HUES64 (cell line): ENCODE results near the gene DYNLRB1.

ENCODE experiments used
- H3K27ac ChIP-seq: 2 replicates; pipeline ENCODE4 v1.7.0; 2013; ENCODE audit warnings: low read depth, low read length, inconsistent platforms
- H3K27me3 ChIP-seq: 2 replicates; pipeline ENCODE4 v1.6.1; 2013; ENCODE audit warnings: mild to moderate bottlenecking, low read length; ENCODE audit not compliant: insufficient read depth
- H3K36me3 ChIP-seq: 2 replicates; pipeline ENCODE4 v1.6.1; 2013; ENCODE audit warnings: mild to moderate bottlenecking, low read length; ENCODE audit not compliant: insufficient read depth
- H3K4me1 ChIP-seq: 2 replicates; pipeline ENCODE4 v1.6.1; 2013; ENCODE audit warnings: mild to moderate bottlenecking, low read length, moderate library complexity; ENCODE audit not compliant: insufficient read depth
- H3K4me3 ChIP-seq: 2 replicates; pipeline ENCODE4 v1.5.1; 2013; ENCODE audit warnings: mild to moderate bottlenecking, low read length, moderate library complexity
- H3K9ac ChIP-seq: 2 replicates; pipeline ENCODE4 v1.6.1; 2013; ENCODE audit warnings: mild to moderate bottlenecking, low read depth, low read length
- H3K9me3 ChIP-seq: 2 replicates; pipeline ENCODE4 v1.6.1; 2013; ENCODE audit warnings: low read depth, low read length; ENCODE audit not compliant: insufficient read depth
- WGBS: fragments of 150-250, 120-280 bp; methylation state at CpG from one replicate; pipeline ENCODE4 v1.1.7; 2013; ENCODE audit warnings: missing lambda C conversion rate; 5-methylcytosine and 5-hydroxymethylcytosine counted together

Gene DYNLRB1

DNA sequence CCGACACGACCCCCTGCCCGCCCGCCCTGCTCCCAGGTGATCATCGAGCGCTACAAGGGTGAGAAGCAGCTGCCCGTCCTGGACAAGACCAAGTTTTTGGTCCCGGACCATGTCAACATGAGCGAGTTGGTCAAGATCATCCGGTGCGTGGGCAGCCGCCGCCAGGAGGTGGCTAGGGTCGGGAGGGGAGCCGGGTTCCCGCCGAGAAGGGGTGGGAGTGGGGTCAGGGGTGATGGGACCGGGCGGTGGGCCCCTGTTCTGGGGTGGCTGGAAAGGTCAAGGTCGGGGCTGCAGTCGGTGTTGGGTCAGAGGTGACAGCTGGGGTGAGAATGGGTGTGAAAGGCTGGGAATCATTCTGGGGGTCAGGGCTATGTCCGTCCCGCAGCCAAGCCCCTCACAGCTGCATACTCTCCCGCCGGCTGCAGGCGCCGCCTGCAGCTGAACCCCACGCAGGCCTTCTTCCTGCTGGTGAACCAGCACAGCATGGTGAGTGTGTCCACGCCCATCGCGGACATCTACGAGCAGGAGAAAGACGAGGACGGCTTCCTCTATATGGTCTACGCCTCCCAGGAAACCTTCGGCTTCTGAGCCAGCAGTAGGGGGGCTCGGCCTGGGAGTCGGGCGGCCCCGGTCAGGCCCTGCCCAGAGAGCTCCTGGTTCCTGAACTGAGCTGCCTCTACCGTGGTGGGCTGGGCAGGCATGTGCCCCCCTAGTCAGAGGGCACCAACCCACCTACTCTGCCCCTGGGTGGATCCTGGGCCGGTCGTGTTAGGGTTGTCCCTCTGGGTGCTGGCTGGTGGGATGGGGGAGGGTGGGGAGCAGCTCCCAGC lies 43.3 kb downstream of the DYNLRB1 start:
- Histone ChIP-seq H3K4me1 (no peaks in the 10 kb centered on the region), H3K27me3 (no peaks in the 10 kb centered on the region; the same call in 1 of the 2 replicates), H3K36me3 (no peaks in the 10 kb centered on the region), H3K9ac (no peak overlapping the region), H3K9me3 (no peaks in the 10 kb centered on the region), H3K4me3 (peak overlapping the region; percentile 63), H3K27ac (no peak overlapping the region)
- WGBS: 55% methylated on average over 42 of the region's 43 CpGs

DNA sequence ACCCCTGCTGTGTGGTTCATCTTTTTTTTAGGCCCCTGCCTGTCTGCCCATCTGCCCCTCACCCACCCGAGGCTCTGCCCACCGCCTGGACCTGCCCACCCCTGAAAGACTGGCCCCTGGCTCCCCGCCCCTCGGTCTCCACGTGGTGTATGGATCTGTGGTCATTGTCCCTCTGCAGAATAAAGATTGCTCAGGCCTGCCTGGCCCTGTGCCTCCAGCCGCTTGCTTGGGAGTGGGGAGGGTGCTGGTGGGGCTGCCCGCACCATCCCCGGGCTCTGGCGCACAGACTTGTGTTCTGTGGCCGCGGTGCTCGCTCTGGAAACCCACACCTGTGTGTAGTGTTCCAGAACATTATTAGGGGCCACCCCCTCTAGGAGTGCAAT lies 43.9 kb downstream of the DYNLRB1 start:
- H3K36me3 ChIP-seq: no peaks in the 10 kb centered on the region
- no peaks in the 10 kb centered on the region for H3K9me3 ChIP-seq
- H3K4me1 ChIP-seq: no peaks in the 10 kb centered on the region
- no peak overlapping the region for H3K4me3 ChIP-seq
- H3K27ac ChIP-seq: no peak overlapping the region
- WGBS: 89% methylated on average over 12 of the region's 12 CpGs
- H3K9ac ChIP-seq: no peak overlapping the region
- no peaks in the 10 kb centered on the region; the same call in 1 of the 2 replicates for H3K27me3 ChIP-seq

DNA sequence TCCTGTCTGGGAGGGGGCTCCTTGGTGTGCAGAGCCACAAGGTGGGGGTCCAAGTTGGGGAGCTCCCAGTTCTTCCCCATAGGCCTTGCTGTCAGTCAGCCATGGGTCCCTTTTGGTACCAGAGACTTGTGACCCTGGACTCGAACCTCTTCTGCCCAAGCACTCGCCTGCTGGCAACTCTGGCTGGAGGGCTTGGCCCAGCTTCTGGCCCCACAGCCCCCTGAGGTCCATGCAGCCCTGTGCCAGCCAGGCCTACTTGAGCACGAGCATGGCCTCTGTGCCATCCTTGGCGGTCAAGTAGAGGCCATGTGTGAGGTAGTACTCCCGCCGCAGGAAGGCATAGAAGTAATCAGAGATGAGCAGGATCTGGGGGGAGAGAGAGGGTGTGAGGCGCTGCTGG lies 44.4 kb downstream of the DYNLRB1 start:
- Histone ChIP-seq H3K9ac (no peak overlapping the region), H3K9me3 (no peaks in the 10 kb centered on the region), H3K4me1 (no peaks in the 10 kb centered on the region), H3K27ac (no peak overlapping the region), H3K36me3 (no peaks in the 10 kb centered on the region), H3K27me3 (no peaks in the 10 kb centered on the region; the same call in 1 of the 2 replicates), H3K4me3 (no peak overlapping the region)
- 92% methylated on average over 7 of the region's 7 CpGs for WGBS

DNA sequence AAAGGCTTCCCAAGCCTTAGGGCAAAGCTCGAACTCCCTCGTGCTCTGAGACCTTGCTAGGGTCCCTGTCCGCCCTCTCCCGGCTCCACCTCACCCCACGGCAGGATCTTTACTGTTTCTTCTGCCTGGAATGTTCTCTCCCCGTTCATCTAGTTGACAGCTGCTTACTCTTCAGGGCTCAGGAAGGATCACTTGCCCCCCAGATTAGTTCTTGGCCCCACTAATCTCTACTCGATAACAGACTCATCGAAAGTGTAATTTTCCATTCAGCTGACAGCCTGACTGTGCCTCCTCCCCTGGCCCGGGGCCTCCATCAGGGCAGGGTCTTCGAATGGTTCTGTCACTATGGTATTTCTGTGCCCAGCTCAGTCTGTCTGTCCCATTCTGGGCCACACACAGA lies 45.4 kb downstream of the DYNLRB1 start:
- no peaks in the 10 kb centered on the region for H3K4me1 ChIP-seq
- H3K36me3 ChIP-seq: no peaks in the 10 kb centered on the region
- H3K27me3 ChIP-seq: no peaks in the 10 kb centered on the region; the same call in 1 of the 2 replicates
- H3K27ac ChIP-seq: no peak overlapping the region
- H3K9me3 ChIP-seq: no peaks in the 10 kb centered on the region
- no peak overlapping the region for H3K4me3 ChIP-seq
- WGBS: 95% methylated on average over 10 of the region's 10 CpGs
- H3K9ac ChIP-seq: no peak overlapping the region

DNA sequence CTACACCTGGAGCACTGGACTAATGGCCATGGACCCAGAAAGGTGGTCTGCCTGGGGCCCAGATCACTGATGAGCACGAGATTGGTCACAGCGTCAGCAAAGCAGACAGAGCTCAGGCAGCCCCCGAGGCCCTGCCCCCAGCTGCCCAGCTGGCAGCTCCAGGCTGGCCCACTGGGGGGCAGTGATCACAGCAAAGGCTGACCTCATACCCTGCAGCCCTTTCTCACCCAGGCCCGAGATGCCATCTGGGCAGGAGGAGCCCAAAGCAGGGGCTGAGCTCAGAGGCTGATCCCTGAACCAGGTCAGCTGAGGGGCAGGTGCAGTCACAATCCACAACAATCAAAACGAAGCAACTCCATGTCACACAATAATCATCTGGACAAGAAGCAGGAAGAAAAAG lies 46.4 kb downstream of the DYNLRB1 start:
- no peak overlapping the region for H3K27ac ChIP-seq
- H3K9ac ChIP-seq: no peak overlapping the region
- no peaks in the 10 kb centered on the region for H3K4me1 ChIP-seq
- no peaks in the 10 kb centered on the region for H3K36me3 ChIP-seq
- H3K4me3 ChIP-seq: no peak overlapping the region
- 70% methylated on average over 4 of the region's 5 CpGs for WGBS
- H3K9me3 ChIP-seq: no peaks in the 10 kb centered on the region
- H3K27me3 ChIP-seq: no peaks in the 10 kb centered on the region; the same call in 1 of the 2 replicates

DNA sequence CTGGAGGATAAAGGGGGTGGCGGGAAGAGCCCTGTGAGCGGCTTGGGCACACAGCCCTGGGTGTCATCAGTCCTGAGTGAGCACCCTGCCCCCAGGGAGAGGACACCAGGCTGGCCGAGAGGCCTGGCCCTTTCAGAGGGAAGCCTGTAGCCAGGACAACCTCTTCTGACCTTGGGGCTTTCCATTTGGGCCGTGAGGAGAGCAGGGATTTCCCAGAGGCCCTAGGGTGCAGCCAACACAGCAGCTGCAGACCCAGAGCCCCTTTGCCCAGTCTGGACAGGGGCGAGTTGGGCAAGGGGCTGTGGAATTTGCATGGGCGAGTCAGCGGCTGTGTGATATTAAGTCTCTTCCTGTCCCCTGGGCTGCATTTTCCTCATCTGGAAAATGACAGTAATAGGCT lies 48.6 kb downstream of the DYNLRB1 start:
- 89% methylated on average over 7 of the region's 7 CpGs for WGBS
- Histone ChIP-seq H3K9me3 (no peaks in the 10 kb centered on the region), H3K36me3 (no peaks in the 10 kb centered on the region), H3K4me3 (no peak overlapping the region), H3K27ac (no peak overlapping the region), H3K9ac (no peak overlapping the region), H3K4me1 (peaks cover 8% of the 10 kb centered on the region; the same call in 1 of the 2 replicates), H3K27me3 (no peaks in the 10 kb centered on the region)

DNA sequence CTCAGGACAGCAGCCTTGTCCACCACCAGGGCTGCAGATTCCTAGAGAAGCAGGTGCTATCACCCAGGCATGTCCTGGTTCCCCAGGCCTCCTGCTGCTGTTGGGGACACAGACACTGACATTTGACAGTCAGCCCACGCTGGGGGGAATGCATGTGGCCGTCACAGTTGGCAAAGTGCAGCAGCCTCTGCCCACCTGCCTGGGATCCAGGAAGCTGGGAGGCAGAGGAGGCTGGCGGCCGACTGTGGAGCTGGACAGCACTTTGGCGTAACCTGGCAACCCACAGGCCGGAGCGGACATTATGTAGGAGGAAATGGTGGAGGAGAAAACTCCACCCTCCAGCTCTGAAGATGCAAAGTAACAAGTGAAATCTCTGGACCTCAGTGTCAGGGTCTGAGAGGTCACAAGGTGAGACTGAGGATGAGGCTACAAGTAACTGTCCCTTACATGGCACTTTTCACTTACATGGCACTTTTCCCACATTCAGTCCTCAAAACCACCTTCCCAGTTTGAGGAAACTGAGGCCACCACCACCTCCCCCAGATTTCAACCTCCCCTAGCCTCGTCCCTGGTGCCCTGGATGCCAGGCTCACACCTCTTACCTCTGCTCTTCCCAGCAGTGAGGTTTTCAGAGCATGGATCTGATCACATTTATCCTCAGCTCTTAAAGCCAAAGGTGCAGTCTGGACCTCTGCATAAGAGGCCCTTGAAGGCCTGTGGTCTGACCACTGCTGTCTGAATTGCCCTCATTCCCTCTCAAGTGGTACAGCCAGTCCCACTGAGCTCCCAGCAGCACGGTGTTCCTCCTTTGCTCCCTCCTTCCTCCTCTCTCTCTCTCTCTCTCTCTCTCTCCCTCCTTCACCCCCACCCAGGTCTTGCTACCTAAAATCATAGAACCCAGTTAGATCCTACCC lies 51.0 kb downstream of the DYNLRB1 start:
- WGBS: 88% methylated on average over 9 of the region's 9 CpGs
- Histone ChIP-seq H3K36me3 (peaks cover 9% of the 10 kb centered on the region), H3K4me3 (no peak overlapping the region), H3K27ac (no peak overlapping the region), H3K9ac (no peak overlapping the region; the same call in 1 of the 2 replicates), H3K9me3 (no peaks in the 10 kb centered on the region), H3K27me3 (no peaks in the 10 kb centered on the region), H3K4me1 (peaks cover 8% of the 10 kb centered on the region; the same call in 1 of the 2 replicates)

DNA sequence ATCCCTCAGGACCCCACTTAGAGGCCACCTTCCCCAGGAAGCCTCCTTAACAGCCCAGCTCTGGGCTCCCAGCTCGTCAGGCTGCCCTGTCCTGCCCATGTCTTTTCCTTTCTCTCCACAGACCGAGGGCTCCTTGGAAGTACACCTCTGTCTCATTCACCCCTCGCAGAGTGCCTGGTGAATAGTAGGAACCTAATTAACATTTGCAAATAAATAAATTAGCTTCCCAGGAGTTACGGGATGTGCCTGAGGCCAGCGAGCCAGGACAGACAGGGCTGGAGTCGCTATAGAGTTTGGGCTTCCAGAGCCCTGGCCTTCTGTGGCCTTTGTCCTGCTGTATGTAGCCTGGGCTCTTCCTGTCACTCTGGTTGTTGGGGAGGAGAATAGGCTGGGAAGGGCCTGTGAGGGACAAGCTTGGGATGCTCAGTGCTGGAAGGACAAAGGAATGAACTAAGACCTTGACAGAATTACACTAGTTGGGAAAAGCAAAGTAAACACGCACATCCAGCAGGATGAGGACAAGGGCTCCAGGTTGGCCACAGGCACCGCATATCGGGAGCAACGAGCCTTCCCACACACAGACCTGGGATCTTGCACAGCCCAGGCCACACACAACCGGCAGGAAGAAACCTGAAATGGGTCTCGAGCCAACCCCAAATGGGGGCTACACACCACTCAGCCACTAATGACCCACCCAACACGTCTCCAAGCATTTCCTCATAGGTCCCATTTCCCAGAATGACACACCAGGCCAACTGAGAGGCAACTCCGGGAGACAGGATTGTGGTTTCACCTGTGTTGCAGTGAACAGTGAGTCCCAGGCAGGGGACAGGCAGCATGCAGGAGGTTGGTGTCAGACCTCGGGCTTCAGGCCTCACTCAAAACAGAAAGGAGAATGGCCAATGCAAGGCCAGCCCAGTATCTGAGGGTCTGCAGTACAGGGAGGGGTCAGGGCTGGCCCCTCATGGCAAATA lies 52.0 kb downstream of the DYNLRB1 start:
- WGBS: 81% methylated on average over 15 of the region's 15 CpGs
- Histone ChIP-seq H3K9me3 (no peaks in the 10 kb centered on the region), H3K4me3 (no peak overlapping the region), H3K27me3 (no peaks in the 10 kb centered on the region), H3K36me3 (peaks cover 10% of the 10 kb centered on the region), H3K27ac (no peak overlapping the region), H3K9ac (no peak overlapping the region; the same call in 1 of the 2 replicates), H3K4me1 (peaks cover 8% of the 10 kb centered on the region; the same call in 1 of the 2 replicates)

DNA sequence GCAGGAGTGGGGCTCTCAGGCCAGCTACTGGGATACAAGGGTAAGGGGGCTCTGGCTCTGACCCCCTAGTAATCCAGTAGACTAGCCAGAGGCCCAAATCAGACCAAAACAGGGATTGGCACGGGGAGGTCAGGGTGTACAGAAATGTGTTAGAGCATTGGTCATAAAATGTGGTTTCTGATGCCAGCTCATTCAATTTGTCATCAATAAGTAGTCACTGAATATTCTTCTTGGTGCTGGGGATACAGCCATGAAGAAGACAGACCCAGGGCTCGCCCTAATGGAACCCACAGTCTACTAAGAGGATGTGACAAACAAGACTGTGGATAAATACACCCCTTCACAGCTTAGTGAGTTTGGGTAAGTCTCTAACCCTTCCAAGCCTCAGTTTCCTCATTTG lies 53.4 kb downstream of the DYNLRB1 start:
- no peaks in the 10 kb centered on the region for H3K9me3 ChIP-seq
- H3K27me3 ChIP-seq: no peaks in the 10 kb centered on the region
- H3K4me3 ChIP-seq: no peak overlapping the region
- H3K9ac ChIP-seq: no peak overlapping the region
- H3K4me1 ChIP-seq: peaks cover 8% of the 10 kb centered on the region; the same call in 1 of the 2 replicates
- peaks cover 20% of the 10 kb centered on the region for H3K36me3 ChIP-seq
- H3K27ac ChIP-seq: no peak overlapping the region
- WGBS: 85% methylated on average over 2 of the region's 2 CpGs

DNA sequence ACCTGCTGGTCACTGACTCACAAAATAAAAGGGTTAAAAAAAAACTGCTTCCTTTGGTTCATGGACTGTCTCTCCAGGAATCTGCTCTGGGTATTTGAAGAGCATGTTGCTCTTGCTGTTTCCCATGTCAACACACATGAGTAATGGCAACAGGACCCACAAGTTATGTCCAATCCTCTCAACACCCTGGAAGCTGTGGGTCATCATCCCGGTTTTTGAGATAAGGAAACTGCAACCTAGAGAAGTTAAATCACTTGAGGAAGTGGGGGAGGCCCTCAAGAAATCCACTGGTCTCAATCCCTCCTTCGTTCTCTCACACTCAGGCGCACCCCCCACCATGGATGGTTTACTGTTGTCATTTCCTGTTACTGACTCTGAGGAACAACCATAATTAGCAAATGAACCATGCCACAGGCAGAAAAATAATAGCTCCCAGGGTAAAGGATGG lies 54.7 kb downstream of the DYNLRB1 start:
- peaks cover 20% of the 10 kb centered on the region for H3K36me3 ChIP-seq
- no peak overlapping the region for H3K27ac ChIP-seq
- no peaks in the 10 kb centered on the region for H3K9me3 ChIP-seq
- H3K27me3 ChIP-seq: no peaks in the 10 kb centered on the region
- H3K4me3 ChIP-seq: no peak overlapping the region
- no peak overlapping the region for H3K9ac ChIP-seq
- WGBS: 77% methylated on average over 3 of the region's 3 CpGs
- peaks cover 8% of the 10 kb centered on the region; the same call in 1 of the 2 replicates for H3K4me1 ChIP-seq
